HUES48 (cell line): Measurements from ENCODE around the gene SLX9.

Experiments
- H3K27ac ChIP-seq: one replicate; pipeline ENCODE4 v1.7.0; 2013; ENCODE audit warnings: low read depth, low read length, inconsistent platforms
- H3K27me3 ChIP-seq: 2 replicates; pipeline ENCODE4 v1.6.1; 2013; ENCODE audit warnings: mild to moderate bottlenecking, low read length; ENCODE audit not compliant: control insufficient read depth, insufficient read depth
- H3K36me3 ChIP-seq: 2 replicates; pipeline ENCODE4 v1.6.1; 2013; ENCODE audit warnings: low read length; ENCODE audit not compliant: control insufficient read depth, insufficient read depth
- H3K4me1 ChIP-seq: 2 replicates; pipeline ENCODE4 v1.6.1; 2013; ENCODE audit warnings: mild to moderate bottlenecking, low read length; ENCODE audit not compliant: control insufficient read depth, insufficient read depth
- H3K4me3 ChIP-seq: 2 replicates; pipeline ENCODE4 v1.5.1; 2013; ENCODE audit warnings: mild to moderate bottlenecking, low read depth, low read length
- H3K9ac ChIP-seq: 2 replicates; pipeline ENCODE4 v1.6.1; 2013; ENCODE audit warnings: mild to moderate bottlenecking, low read depth, low read length, moderate library complexity
- H3K9me3 ChIP-seq: 2 replicates; pipeline ENCODE4 v1.6.1; 2013; ENCODE audit warnings: low read length; ENCODE audit not compliant: control insufficient read depth, insufficient read depth

The SLX9 gene, protein sequence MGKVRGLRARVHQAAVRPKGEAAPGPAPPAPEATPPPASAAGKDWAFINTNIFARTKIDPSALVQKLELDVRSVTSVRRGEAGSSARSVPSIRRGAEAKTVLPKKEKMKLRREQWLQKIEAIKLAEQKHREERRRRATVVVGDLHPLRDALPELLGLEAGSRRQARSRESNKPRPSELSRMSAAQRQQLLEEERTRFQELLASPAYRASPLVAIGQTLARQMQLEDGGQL

DNA sequence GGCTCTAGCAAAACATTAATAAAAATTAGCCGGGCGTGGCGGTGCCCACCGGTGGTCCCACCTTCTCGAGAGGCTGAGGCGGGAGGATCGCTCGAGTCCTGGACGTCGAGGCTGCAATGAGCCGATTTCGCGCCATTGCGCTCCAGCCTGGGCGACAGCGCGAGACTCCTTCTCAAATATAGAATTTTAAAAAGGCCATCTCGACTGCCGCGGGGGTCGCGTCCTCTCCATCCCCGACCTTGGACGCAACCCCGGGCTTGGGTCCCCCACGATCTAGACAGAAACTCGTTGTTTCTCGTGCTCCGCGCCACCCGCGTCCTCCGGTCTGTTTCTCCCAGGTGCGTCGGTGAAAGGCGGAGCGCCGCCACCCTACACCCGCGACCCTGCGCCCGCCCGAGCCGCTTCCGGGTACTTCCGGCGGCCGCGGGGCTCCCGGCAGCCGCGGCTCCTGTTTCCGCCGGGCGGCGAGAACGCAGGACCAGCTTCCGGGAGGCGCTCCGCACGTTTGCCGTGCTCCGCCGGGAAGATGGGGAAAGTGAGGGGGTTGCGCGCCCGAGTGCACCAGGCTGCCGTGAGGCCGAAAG is at the start of gene SLX9:
Gene SLX9 (plus strand): TSS at position 498 of the 584 bp plus-strand sequence. CDS start 29 bp downstream, at position 527.
- H3K9ac ChIP-seq, result peak within 1 kb of the TSS; percentile 87
- peak within 1 kb of the TSS; percentile 91 for H3K4me3 ChIP-seq

DNA sequence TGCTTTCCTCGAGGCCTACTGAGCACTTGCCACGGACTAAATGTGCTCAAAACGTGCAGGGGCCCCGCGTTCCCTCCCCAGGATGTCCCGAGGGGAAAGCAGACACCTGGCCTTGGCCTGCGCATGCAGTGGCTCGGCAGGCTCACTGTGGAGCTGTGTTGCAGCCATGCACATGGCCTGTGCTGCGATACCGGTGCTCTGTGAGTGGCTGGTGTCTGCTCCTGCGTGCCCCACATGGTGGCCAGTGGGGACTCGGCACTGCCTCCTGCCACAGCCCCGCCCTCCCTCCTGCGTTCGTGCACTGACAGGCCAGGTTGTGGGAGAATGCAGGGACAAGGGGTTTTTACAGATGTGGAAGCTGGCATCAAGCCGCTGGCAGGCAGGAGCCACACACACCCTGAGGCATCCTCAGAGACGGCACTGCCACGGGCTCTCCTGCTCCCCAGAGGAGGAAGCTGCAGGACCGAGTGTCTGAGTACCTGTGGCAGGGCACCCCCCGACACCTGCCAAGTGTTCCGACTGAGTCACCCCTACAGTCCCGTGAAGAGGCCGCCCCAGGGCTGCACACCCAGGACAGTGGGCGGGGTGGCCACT is 49.4 kb upstream of the SLX9 start:
- Histone ChIP-seq H3K4me3 (no peak overlapping the region), H3K36me3 (no peaks in the 10 kb centered on the region), H3K9ac (no peak overlapping the region), H3K4me1 (no peaks in the 10 kb centered on the region), H3K9me3 (no peaks in the 10 kb centered on the region), H3K27me3 (no peaks in the 10 kb centered on the region), H3K27ac (no peak overlapping the region)

More for the DNA sequence above, at the start of gene SLX9:
- Histone ChIP-seq H3K36me3 (peaks cover 32% of the 10 kb centered on the region), H3K4me1 (peaks cover 6% of the 10 kb centered on the region; the same call in 1 of the 2 replicates), H3K27me3 (no peaks in the 10 kb centered on the region), H3K27ac (peak within 1 kb of the TSS; percentile 53), H3K9me3 (no peaks in the 10 kb centered on the region)

- Histone ChIP-seq H3K36me3 (no peaks in the 10 kb centered on the region), H3K27ac (no peak overlapping the region), H3K9ac (no peak overlapping the region), H3K4me3 (no peak overlapping the region), H3K4me1 (no peaks in the 10 kb centered on the region), H3K9me3 (no peaks in the 10 kb centered on the region), H3K27me3 (no peaks in the 10 kb centered on the region)
Measured at GRCh38 chr21:44890961-44891541, 48.8 kb upstream of the SLX9 start.

GRCh38 chr21:44891631-44892031 is 48.2 kb upstream of the SLX9 start:
- no peak overlapping the region for H3K4me3 ChIP-seq
- no peak overlapping the region for H3K27ac ChIP-seq
- no peak overlapping the region for H3K9ac ChIP-seq
- no peaks in the 10 kb centered on the region for H3K4me1 ChIP-seq
- H3K27me3 ChIP-seq, result no peaks in the 10 kb centered on the region
- H3K9me3 ChIP-seq, result no peaks in the 10 kb centered on the region
- H3K36me3 ChIP-seq, result no peaks in the 10 kb centered on the region

DNA sequence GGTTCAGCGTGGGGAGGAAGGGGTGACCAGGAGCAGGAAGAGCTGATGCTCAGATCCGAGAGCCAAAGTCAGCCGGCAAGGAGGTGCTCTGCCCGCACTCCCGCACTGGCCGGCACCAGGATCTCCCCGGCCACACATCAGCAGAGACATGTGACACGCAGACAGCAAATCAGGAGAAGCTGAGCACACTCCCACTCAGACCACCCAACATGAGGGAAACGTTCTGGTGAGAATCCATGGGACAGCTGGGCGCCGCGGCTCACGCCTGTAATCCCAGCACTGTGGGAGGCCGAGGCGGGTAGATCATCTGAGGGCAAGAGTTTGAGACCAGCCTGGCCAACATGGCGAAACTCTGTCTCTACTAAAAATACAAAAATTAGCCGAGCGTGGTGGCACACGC is 47.7 kb upstream of the SLX9 start:
- Histone ChIP-seq H3K9ac (no peak overlapping the region), H3K4me3 (no peak overlapping the region), H3K36me3 (no peaks in the 10 kb centered on the region), H3K27me3 (no peaks in the 10 kb centered on the region), H3K9me3 (no peaks in the 10 kb centered on the region), H3K27ac (no peak overlapping the region), H3K4me1 (no peaks in the 10 kb centered on the region)

- H3K9me3 ChIP-seq, result no peaks in the 10 kb centered on the region
- H3K9ac ChIP-seq, result no peak overlapping the region
- no peak overlapping the region for H3K4me3 ChIP-seq
- H3K27me3 ChIP-seq, result no peaks in the 10 kb centered on the region
- no peaks in the 10 kb centered on the region for H3K36me3 ChIP-seq
- H3K27ac ChIP-seq, result no peak overlapping the region
- peaks cover 4% of the 10 kb centered on the region; the same call in 1 of the 2 replicates for H3K4me1 ChIP-seq
Measured at GRCh38 chr21:44892536-44893277, 47.1 kb upstream of the SLX9 start.

DNA sequence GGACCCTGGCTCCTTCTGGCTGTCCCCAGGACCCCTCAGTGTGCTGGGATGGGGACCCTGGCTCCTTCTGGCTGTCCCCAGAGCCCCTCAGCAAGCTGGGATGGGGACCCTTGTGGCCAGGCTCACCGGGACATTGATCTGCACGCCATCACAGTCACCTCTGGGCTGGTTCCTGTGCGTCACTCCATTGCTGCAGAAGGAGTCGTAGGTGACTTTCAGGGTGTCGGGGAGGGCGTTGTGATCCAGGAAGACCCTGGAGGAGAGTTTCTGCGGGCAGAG is 46.6 kb upstream of the SLX9 start:
- Histone ChIP-seq H3K27me3 (no peaks in the 10 kb centered on the region), H3K9me3 (no peaks in the 10 kb centered on the region), H3K4me1 (peaks cover 5% of the 10 kb centered on the region; the same call in 1 of the 2 replicates), H3K36me3 (no peaks in the 10 kb centered on the region), H3K9ac (no peak overlapping the region), H3K4me3 (no peak overlapping the region), H3K27ac (no peak overlapping the region)

GRCh38 chr21:44893948-44894656 is 45.7 kb upstream of the SLX9 start:
- Histone ChIP-seq H3K9ac (no peak overlapping the region), H3K4me1 (peaks cover 5% of the 10 kb centered on the region; the same call in 1 of the 2 replicates), H3K36me3 (no peaks in the 10 kb centered on the region), H3K27ac (no peak overlapping the region), H3K9me3 (no peaks in the 10 kb centered on the region), H3K27me3 (no peaks in the 10 kb centered on the region), H3K4me3 (no peak overlapping the region)

- peaks cover 5% of the 10 kb centered on the region; the same call in 1 of the 2 replicates for H3K4me1 ChIP-seq
- H3K9ac ChIP-seq, result no peak overlapping the region
- no peaks in the 10 kb centered on the region for H3K9me3 ChIP-seq
- H3K4me3 ChIP-seq, result no peak overlapping the region
- H3K36me3 ChIP-seq, result no peaks in the 10 kb centered on the region
- no peaks in the 10 kb centered on the region for H3K27me3 ChIP-seq
- H3K27ac ChIP-seq, result no peak overlapping the region
Measured at GRCh38 chr21:44894687-44895302, 45.0 kb upstream of the SLX9 start.

DNA sequence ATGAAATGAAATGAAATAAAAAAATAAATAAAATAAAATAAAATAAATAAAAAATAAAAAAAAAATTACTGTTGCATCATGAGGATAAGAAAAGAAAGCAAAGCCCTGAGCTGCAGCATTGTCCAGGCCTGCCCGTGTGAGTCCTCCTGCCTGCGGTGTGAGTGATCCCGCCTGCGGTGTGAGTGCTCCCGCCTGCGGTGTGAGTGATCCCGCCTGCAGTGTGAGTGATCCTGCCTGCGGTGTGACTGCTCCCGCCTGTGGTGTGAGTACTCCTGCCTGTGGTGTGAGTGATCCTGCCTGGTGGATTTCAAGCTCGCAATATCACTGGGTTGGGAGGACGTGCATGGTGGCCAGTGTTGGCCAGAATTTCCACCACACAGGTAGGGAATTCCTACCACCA is 44.0 kb upstream of the SLX9 start:
- Histone ChIP-seq H3K4me1 (peaks cover 5% of the 10 kb centered on the region; the same call in 1 of the 2 replicates), H3K27me3 (no peaks in the 10 kb centered on the region), H3K27ac (no peak overlapping the region), H3K9ac (no peak overlapping the region), H3K4me3 (no peak overlapping the region), H3K9me3 (no peaks in the 10 kb centered on the region), H3K36me3 (no peaks in the 10 kb centered on the region)
